ENCODE data around the gene DMRT2. TPM values are rescaled to one million over a fixed set of nuclear protein-coding genes. Genes with fewer than 3 reads are reported as not detected.

The DMRT2 gene
- total RNA-seq, result 0.19 TPM
- long read RNA-seq, result 0 reads

DNA sequence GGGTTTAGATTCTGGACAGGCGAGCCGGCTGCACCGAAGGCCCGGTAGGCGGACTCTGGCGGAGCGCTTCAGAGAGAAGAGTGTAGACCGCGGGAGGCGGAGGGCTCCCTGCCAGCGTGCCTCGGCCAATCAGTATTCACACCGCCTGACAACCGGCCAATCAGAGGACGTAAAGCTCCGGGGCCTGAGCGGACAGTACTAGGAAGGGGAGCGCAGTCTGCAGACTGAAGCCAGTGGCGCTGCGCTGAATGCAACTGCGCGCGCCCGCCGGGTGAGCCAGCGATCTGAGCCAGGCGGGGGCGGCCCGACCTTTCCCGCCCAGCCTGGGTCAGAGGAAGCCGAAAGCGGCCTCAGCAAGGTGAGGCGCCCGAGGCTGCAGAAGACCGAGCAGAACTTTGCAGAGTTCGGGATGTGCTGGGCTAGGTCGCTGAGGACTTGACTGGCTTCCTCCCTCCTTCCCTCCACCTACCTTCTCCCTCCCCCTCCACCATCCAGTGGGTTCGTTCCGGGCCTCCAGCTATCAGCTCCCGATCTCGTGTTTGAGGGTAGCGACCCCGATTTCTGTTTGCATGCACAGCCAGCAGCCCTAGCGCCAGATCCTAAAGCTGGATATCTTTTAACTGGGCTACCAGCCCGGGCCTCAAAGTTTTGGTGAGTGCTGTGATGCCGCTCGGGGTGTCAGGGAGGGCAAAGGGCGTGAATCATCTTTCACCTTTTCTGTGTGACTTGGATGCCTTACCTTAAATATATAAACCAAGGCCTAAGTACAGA lies at the start of gene DMRT2:
Gene DMRT2, plus strand, starts transcription at position 233 of the 771 bp plus-strand sequence. CDS start 1,257 bp downstream, outside the sequence.
- DNase-seq (ENCODE audit: low spot score), result peak; percentile 82
- intact Hi-C loops (cut with DNase I), result no loop called here

DNA sequence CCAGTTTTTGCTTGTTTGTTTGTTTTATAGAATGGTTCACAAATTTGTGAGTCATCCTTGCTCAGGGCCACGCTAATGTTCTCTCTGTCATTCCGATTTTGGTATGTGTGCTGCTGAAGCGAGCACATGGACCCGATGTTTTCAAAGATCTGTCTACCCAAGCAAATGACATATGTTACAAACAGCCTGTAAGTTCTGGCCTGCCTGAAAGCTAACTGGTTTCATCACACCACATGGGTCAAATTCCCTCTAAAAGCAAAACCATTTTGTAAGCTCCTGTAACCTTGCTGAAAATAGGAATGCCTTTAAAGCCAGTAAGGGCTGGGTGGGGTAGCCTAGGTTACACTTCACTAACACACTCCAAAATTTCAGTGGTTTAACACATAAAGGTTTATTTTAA lies 48.3 kb upstream of the DMRT2 start:
- no peak for DNase-seq (ENCODE audit: low spot score)
- intact Hi-C loops (cut with DNase I), result loop anchor here (10.0 kb wide), 2 partner anchors 617 to 657 kb away; no protein-coding TSS in a partner anchor

DNA sequence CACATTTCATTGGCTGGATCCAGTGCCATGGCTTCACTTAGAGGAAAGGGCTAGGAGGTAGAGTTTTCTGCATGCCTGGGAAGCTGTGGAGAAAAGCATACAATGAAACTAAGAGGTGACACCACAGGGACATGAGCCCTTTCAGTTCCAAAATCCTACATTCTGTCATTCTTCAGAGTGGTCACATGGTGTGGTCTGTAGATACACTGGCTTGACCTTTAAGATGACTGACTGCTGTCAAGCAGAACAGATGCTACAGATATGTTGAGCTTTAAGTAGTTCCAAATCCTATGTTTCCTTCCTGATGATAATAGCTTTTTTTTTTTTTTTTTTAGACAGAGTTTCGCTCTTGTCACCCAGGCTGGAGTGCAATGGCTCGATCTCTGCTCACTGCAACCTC lies 47.5 kb upstream of the DMRT2 start:
- no peak for DNase-seq (ENCODE audit: low spot score)

DNA sequence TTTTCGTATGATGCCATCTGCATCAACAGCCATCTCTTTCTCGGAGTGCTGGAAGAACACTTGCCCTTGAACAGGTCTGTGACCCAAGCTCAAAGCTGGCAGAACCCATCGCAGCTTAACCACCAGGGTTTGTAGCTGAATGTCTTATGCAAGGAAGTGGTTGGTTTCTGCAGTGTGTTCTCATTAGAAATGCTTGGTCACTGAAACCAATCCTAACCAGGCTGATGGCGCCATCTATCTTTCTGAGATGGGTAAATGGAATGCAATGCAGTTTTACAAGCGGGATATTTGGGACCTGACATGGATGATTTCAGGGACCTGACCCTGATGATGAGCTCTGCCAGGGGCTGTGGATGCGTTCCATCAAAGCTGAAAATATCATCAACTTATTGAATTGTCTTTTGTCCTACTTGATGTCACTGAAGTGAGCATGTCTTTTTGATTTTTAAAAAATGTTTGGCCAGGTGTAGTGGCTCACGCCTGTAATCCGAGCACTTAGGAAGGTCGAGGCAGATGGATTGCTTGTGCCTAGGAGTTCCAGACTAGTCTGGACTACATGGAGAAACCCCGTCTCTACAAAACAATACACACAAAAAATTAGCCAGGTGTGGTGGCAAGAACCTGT lies 45.0 kb upstream of the DMRT2 start:
- no peak for DNase-seq (ENCODE audit: low spot score)

More for the DNA sequence above, 47.5 kb upstream of the DMRT2 start:
- intact Hi-C loops (cut with DNase I), result loop anchor here (10.0 kb wide), 2 partner anchors 618 to 658 kb away; no protein-coding TSS in a partner anchor

DNA sequence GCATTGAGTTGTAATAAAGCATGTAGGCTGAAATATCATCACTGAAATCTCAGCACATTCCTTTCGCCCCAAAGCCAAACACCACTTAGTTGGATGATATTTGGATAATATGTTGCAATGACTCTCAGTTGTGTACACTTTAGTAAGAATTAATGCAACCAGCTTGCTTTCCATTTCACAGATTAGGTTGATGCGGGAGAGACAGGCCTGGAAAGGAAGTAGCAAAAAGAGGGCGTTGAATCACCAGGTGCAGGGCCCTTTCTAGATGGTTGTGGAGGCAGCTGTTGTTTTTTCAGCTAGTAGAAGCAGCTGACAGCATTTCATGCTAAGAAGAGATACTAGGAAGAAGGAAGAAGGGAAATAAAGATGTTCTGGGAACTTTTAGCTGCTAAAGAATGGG lies 42.8 kb upstream of the DMRT2 start:
- intact Hi-C loops (cut with DNase I), result loop anchor here (5.0 to 10.0 kb wide), 3 partner anchors 115 to 663 kb away; no protein-coding TSS in a partner anchor
- DNase-seq (ENCODE audit: low spot score), result no peak

More for the DNA sequence above, 45.0 kb upstream of the DMRT2 start:
- intact Hi-C loops (cut with DNase I), result loop anchor here (5.0 to 10.0 kb wide), 3 partner anchors 113 to 660 kb away; no protein-coding TSS in a partner anchor

DNA sequence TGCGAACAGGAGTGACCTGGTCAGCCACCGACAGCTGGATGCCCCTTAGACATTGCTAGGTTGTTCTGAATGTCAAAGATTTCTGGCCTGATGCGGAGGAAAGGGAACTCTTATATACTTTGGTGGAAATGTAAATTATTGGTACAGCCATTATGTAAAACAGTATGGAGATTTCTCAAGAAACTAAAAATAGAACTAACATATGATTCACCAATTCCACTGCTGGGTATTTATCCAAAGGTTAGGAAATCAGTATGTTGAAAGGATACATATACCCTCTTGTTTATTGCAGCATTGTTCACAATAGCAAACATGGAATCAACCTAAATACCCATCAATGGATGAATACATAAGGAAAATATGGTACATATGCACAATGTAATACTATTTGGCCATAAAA lies 41.9 kb upstream of the DMRT2 start:
- no peak for DNase-seq (ENCODE audit: low spot score)
- intact Hi-C loops (cut with DNase I), result loop anchor here (5.0 to 10.0 kb wide), 3 partner anchors 116 to 663 kb away; no protein-coding TSS in a partner anchor

DNA sequence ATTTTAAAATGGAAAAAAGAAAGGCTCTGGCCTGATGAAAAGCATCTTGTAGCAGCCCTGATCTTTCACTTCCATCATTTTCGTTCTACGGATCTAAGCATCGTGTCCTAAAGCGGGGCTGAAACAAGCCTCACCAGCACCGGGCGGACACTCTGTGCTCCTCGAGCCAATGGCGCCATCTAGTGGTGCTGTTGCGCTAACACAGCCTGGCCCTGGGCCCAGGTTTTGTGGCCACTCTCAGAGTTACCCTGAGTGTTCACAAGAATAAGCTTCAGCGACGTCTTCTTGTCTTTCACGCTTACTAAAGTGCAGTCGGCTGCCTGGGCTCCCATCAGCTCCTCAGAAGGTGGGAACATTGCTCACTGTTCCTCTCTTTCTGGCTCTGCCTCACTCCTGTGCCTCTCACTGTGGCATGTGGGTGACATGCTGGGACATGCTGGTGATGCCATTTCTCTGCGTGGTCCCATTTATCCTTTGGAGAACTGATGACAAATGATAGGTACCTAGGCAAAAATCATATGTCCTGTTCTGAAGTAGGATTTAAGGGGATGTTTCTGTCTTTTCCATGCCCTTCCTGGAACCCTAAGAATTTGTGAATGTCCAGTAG lies 41.0 kb upstream of the DMRT2 start:
- peak; percentile 79 for DNase-seq (ENCODE audit: low spot score)
- intact Hi-C loops (cut with DNase I), result loop anchor here (5.0 to 10.0 kb wide), 3 partner anchors 117 to 664 kb away; no protein-coding TSS in a partner anchor

DNA sequence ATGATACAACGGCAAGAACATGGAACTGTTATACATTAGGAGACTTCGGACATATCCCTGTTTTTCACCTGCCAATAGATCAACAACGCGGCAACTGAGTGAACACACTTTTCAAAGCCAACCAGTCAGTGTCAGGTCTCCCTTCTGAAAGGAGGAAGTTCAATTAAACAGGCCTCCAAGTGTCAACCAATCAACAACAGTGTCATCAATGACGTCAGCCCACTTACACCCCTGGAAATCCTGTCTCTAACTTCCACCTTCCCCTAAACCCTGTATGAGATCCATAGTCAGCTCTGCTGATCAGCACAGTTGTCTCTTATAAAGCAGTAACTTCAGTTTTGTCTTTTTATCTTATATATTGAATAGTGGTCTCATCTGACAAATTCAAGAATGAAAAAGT lies 37.1 kb upstream of the DMRT2 start:
- intact Hi-C loops (cut with DNase I), result no loop called here

DNA sequence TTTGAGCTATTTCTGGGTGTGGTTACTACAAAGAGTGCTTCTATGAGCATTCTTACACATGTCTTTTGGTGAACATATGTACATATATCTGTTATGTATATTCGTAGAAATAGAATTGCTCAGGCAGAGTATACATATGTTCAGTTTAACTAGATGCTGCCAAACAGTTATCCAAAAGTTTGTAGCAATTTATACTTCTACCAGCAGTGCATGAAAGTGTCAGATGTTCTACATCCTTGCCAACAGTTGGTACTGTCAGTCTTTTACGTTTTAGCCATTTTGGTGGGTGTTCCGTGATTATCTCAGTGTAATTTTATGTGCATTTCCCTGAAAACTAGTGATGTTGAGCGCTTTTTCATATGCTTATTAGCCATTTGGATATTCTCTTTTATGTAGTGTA lies 35.9 kb upstream of the DMRT2 start:
- no peak for DNase-seq (ENCODE audit: low spot score)
- intact Hi-C loops (cut with DNase I), result no loop called here

More for the DNA sequence above, 37.1 kb upstream of the DMRT2 start:
- no peak for DNase-seq (ENCODE audit: low spot score)

DNA sequence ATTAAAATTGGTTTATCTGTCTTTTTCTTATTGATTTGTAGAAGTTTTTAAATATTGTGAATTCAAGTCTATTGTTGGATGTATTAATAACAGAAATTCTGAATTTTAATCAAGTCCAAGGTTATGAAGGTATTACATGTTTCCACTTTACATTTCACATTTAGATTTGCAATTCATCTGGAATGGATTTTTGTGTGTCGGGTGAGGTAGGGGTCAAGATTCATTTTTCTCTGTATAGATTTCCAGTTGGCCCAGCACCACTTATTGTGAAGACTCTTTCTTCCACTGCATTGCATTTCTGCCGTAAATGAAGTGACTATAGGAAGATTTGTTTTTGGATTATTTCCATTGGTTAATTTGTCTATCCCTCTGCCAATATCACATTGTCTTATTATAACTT lies 35.5 kb upstream of the DMRT2 start:
- intact Hi-C loops (cut with DNase I), result no loop called here
- no peak for DNase-seq (ENCODE audit: low spot score)

DNA sequence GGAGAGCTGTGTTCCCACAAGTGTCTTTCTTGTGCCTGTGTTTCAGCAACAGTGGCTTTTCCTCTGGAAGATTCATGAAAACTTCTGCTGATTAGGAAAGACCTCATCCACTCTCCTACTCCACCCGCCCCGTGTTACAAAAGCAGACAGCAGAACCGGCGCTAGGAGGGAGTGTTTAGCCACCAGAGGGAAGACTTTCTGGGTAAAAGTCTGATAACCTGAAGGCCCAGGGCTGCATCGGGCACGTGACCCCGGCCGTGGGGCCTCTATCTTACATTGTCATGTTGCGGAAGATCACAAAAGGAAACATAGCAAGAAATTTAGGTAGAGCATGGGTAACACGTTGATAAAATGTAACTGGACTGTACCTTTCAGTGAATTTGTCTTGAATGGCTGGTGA lies 32.0 kb upstream of the DMRT2 start:
- intact Hi-C loops (cut with DNase I), result no loop called here
- DNase-seq (ENCODE audit: low spot score), result no peak

DNA sequence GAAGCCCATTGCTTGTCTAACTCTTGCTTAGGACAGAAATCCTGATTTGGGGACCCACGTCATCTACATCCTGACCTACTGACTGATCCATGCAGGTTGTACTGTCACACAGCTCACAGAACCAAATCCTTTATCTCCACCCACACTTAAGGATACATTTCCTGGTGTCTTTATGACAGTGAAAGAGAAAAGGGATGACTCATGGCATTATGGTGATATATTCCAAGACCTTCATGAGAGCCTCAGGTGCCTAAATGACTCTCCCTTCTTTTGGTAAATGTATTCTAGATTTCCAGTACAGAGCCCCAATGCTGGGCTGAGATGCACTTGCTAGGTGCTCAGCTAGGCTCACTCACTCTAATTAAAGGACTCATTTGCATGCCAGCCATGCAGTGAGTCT lies 26.0 kb upstream of the DMRT2 start:
- no peak for DNase-seq (ENCODE audit: low spot score)
- intact Hi-C loops (cut with DNase I), result no loop called here

DNA sequence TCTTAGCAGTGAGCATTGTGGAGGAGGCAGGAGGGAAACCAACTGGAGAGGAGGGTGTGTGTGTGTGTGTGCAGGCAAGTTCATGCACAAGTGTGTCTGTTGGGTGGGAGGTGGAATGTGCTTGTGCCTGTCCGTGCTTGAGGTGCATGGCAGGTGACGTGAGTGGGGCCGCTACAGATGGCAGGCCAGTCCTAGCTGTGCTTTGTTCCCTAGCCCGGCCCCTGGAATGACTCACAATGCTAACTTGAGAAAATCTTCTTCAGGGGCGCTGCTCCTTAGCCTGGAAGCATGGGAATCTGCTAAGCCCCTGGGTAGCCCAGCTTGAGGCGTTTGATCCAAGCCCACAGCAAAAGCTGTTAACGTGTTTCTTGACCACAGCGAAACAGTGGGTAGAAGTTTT lies 25.0 kb upstream of the DMRT2 start:
- no peak for DNase-seq (ENCODE audit: low spot score)
- intact Hi-C loops (cut with DNase I), result no loop called here

DNA sequence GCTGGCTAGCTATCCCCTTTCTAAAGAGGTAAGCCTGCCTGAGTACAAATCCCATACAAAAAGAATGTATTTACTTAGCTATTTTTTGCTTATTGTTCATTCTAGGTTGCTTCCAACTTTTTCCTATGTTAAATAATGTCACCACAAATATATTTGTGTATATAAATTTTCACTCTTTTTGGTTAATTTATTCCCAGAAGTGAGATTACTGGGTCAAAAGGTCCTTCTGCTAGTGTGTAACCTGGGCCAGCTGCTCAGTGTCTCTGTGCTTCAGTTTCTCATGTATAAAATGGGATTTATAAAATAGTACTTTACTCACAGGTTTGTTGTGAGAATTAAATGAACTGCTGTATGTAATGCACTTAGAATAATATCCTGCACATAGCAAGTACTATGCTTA lies 23.9 kb upstream of the DMRT2 start:
- DNase-seq (ENCODE audit: low spot score), result no peak
- intact Hi-C loops (cut with DNase I), result no loop called here

DNA sequence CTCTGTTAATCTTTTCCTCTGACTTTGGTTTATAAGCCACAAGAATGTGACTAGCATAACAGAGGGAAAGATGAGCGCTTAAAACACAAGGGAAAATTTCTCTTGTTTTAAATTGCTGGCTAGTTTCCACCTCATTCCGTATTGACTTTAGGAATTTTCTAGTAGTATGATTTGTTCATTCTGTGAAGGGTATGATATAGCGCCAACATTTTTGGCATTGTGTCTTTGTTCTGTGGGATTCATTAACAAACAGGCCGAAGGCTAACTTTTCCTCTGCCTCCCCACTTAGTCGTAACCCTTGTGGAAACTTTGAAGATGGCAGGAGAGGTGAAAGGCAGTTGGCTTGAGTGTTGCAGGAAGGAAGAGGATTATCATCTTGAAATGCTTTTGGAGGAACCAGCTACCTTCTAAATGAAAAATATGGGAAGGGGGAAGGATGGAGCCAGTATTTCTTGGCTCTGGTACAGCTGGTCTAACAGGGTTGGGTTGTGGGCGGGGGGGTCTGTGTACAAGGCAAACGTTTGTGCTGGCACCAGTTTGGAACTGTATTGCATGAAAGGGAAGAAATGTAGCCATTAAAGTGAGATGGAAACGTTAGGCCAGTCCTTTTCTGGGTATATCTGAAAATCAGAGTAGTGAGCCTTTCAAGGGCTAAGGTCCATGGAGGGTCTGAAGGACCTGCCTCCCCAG lies 21.5 kb upstream of the DMRT2 start:
- intact Hi-C loops (cut with DNase I), result no loop called here
- no peak for DNase-seq (ENCODE audit: low spot score)

DNA sequence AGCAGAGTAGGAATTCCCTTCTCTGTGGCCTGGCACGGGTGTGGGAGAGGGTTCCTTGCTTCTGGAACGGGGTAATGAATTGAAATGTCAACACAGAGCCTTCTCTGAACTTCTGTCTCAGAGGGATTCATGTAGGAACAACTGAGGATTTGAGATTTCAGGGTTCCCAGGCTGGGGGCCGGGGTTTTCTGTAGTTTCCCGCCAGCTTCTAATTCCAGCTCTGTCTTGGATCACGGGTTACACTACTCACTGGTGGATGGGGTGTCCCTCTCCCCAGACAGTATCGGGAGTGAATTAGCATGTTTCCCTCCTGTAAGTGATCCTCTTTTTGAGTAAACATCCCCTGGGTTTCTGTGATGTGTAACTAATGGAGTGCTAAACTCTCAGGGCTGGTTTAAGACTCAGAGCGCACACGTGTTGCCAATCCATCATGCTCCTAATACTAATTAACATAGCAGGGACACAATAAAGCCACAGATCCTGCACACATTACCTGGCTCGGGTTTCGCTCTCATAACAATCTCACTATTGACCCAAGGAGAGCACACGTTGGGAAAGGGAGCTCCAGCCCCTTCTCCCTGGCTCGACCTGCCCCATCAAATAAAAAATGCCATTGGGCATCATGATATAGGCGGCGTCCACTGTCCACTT lies 18.1 kb upstream of the DMRT2 start:
- intact Hi-C loops (cut with DNase I), result no loop called here
- DNase-seq (ENCODE audit: low spot score), result no peak

DNA sequence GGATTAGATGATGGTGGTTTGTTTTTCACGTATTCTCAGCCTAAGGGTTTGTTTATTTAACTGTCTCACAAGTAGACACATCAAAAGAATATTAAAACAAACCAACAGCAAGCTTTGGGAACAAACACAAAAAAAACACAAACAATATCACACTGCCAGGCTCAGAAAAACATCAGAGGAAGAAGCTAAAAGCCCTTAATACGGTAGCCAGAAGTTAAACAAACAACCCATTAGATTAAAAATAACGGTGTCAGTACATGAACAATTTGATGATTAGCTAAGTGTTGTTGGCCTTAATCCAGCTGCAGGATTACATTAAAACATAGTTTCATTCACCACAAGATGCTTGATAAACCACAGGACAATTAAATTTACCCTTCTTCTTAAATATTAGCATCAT lies 15.9 kb upstream of the DMRT2 start:
- intact Hi-C loops (cut with DNase I), result no loop called here
- no peak for DNase-seq (ENCODE audit: low spot score)

DNA sequence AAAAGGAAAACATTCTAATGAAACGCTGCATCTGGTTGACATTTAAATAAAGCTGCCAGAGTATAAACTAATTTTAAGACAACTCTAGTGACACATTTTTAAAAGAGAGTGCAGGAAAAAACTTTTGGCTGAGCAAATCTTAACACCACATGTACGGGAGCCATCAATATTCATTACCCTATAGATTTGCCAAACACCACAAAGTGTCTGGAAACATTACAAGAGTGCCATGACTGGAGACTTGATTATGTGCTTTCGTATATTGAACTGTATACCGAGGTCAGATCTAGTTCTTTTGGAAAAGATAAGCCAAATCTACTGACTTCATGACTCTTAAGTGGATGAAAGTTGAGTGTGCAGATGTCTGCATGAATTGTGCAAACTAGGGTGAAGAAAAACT lies 10.6 kb upstream of the DMRT2 start:
- DNase-seq (ENCODE audit: low spot score), result no peak
- intact Hi-C loops (cut with DNase I), result no loop called here

DNA sequence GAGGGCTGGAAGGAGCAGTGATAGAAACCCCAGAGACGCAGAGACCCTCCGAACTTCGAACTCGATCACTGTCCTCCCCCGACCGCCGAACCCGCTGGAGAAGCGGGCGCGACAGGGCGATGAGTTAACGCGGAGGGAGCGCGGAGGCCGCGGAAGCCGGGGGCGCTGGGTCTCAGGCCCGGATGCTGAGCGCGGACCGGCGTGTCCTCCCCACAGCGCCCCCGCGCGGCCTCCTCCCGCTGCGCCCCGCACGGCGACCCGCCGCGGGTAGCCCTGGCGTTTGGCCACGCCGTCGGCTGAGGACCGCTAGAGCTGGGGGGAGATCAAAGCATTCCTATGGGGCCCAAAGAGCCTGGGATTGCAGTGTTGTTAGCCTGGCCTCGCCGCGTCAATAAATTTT lies 7.7 kb upstream of the DMRT2 start:
- intact Hi-C loops (cut with DNase I), result no loop called here
- DNase-seq (ENCODE audit: low spot score), result no peak
